ENCODE data around the gene FUT3. TPM values are rescaled to one million over a fixed set of nuclear protein-coding genes. Genes with fewer than 3 reads are reported as not detected.
A peak's percentile ranks its signal among the peaks of the same experiment; 100 is the strongest.

FUT3 gene
- total RNA-seq, result not detected in 2 replicates

DNA sequence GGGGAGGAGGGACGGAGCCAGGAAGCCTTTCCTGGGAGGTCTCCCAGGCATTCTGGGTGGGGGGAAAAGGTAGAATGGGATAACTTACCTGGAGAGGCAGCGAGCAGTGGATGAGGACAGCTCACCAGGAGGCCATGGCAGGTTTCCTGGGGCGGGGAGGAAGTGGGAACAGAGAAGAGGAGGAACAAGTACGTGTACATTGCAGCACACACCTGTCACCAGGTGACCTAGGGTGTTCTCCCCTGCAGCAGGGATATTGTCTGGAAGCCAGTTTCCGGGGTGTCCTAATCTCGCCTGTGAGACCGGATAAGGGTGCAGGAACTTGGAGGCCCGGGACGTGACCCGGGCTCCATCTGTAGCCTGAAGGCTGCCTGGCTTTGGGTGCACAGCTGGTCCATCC lies at the start of gene FUT3:
TSS of gene FUT3 (minus strand) at position 148 of the 400 bp plus-strand sequence.
- peaks cover 2% of the 10 kb centered on the region for H3K4me1 Mint-ChIP-seq (ENCODE audit: low read depth)
- no peak within 1 kb of the TSS for H3K4me3 Mint-ChIP-seq (ENCODE audit: low read depth)
- DNase-seq (ENCODE audit: low spot score), result no peak
- no peak within 1 kb of the TSS for H3K27ac Mint-ChIP-seq
- H3K36me3 Mint-ChIP-seq (ENCODE audit: low read depth), result no peaks in the 10 kb centered on the region
- H3K27me3 Mint-ChIP-seq (ENCODE audit: low read depth), result no peaks in the 10 kb centered on the region
- H3K9me3 Mint-ChIP-seq, result no peaks in the 10 kb centered on the region
- intact Hi-C loops (cut with micrococcal nuclease), result no loop called here

DNA sequence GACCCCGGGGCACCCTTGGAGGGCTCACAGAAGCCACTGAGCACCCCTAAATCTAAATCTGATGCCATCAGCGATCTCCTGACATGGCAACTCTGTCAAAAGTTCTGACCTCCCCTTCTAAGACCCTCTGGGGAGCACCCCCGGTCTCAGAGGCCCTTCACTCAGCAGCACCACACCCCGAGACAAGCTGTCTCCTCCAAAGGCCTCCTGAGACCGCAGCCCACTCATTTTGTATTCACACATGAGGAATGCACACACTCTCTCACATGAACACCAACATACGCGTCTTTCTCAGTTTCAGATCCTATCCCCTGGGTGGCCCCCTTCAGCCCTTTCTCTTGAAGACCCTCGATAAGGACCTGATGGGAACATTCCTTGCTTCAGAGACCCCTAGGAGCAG lies 49.7 kb upstream of the FUT3 start:
- intact Hi-C loops (cut with micrococcal nuclease), result loop anchor here (5.0 kb wide), 2 partner anchors 76 to 109 kb away; partner anchors contain the start of genes DUS3L and RANBP3
- Mint-ChIP-seq H3K36me3 (ENCODE audit: low read depth) (peaks cover 16% of the 10 kb centered on the region), H3K27me3 (ENCODE audit: low read depth) (no peaks in the 10 kb centered on the region), H3K4me3 (ENCODE audit: low read depth) (peak overlapping the region; percentile 17), H3K4me1 (ENCODE audit: low read depth) (peaks cover 10% of the 10 kb centered on the region), H3K9me3 (no peaks in the 10 kb centered on the region), H3K27ac (no peak overlapping the region)
- no peak for DNase-seq (ENCODE audit: low spot score)

DNA sequence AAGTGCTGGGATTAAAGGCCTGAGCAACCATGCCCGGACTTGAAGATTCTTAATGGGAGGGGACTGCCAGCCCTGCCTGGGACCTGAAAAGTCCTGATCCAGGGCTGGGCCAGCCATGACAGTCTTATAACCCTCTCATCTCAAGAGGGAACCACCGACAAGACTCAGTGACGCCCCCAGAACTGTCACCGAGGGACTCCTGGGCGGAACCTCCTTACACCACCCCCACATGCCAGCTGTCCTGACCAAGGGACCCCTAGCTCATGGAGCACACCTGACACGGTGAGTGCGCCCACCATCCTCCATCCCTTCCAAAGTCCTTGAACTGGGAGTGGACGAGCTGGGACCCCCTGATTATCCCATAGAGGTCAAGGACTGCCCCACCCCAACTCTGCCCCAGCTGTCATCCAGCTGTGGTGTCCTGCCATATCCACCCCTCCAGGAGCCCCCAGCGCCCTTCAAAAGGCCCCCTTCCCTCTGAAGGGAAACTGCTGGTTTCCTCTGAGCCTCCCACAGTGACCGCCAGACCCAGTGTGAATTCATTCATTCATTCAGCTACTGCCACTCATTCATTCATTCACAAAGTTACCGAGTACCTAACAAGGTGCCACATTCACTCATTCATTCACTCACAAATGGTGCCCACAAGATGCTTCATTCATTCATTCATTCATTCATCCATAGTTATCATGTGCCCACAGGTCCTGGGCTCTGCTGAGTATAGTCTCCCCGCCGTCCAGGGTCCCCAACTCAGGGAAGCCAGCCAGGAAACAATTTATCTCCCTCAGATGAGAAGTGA lies 48.7 kb upstream of the FUT3 start:
- H3K36me3 Mint-ChIP-seq (ENCODE audit: low read depth), result peaks cover 24% of the 10 kb centered on the region
- H3K27me3 Mint-ChIP-seq (ENCODE audit: low read depth), result no peaks in the 10 kb centered on the region
- no peak overlapping the region for H3K27ac Mint-ChIP-seq
- no peaks in the 10 kb centered on the region for H3K9me3 Mint-ChIP-seq
- H3K4me3 Mint-ChIP-seq (ENCODE audit: low read depth), result no peak overlapping the region
- intact Hi-C loops (cut with micrococcal nuclease), result loop anchor here (5.0 kb wide), 2 partner anchors 77 to 108 kb away; partner anchors contain the start of genes DUS3L and RANBP3
- H3K4me1 Mint-ChIP-seq (ENCODE audit: low read depth), result peaks cover 10% of the 10 kb centered on the region
- DNase-seq (ENCODE audit: low spot score), result no peak

DNA sequence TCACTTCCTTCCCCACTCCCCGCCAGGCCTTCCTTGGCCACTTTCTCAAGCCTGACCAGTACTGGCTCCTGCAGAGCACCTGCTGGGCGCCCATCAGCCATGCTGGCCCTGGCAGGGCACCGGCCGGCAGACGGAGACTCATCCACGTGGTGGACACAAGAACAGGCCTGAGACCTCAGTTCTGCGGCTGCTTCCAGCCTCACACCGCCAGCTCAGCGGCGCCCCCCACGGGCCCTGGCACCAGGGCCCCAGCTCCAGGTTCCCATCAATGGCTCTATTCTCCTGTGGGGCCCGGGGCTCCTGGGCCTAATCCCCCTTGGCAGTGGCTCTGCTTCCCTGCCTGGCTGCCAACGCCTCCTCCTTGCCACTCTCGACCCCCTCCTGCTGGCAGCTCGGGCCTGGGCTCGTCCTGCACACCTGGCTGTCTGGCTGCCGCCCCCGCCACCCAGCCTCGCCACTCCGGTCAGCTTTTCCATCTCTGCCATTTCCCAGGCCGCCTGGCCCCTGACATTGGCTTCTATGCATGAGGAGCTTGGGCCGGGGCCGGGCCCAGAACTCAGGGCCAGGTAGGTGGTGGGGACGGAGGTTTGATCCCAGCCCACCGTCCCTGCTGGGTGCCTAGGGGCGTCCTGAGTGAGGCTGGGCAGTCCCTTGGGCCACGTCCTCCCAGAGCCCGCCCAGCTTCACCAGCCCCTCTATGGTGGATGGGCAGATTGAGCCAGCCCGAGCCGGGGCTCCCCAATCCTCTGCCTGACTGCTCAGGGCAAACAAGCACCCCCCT lies 46.1 kb upstream of the FUT3 start:
- no peaks in the 10 kb centered on the region for H3K27me3 Mint-ChIP-seq (ENCODE audit: low read depth)
- H3K9me3 Mint-ChIP-seq, result no peaks in the 10 kb centered on the region
- intact Hi-C loops (cut with micrococcal nuclease), result no loop called here
- peaks cover 6% of the 10 kb centered on the region for H3K4me1 Mint-ChIP-seq (ENCODE audit: low read depth)
- H3K4me3 Mint-ChIP-seq (ENCODE audit: low read depth), result no peak overlapping the region
- DNase-seq (ENCODE audit: low spot score), result no peak
- peaks cover 19% of the 10 kb centered on the region for H3K36me3 Mint-ChIP-seq (ENCODE audit: low read depth)
- no peak overlapping the region for H3K27ac Mint-ChIP-seq

DNA sequence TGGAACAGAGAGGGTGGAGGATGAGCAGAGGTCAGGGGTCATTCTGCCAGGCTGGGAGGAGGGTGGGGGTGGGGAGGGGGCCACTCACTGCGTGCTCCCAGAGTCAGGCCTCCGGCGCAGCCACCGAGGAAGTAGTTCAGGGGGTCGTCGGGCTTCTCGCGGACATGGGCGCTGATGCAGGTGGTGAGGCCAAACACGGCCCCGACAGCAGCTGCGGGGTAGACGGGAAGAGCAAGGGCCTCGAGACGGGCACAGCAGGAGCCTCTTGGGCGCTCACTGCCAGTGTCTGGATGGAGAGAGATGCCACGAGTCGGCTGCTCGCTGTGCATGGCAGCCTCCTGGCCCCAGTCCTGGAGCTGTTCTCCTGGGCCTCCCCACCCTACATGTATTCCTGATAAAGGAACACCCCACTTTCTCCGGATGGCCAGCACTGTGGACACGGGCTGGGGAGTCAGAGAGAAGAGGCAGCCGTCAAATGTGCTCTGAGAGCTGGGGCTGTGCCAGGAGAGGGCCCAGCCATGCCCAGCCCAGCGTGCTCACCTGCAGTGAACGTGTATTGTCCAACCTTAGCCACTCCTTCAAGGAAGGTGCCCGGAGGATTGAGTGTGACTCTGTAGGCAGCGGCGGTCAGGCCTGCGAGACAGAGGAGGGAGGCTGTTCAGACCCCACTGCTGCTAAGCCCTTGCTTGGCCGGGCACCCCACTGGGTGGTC lies 45.3 kb upstream of the FUT3 start:
- Mint-ChIP-seq H3K4me3 (ENCODE audit: low read depth) (no peak overlapping the region), H3K9me3 (no peaks in the 10 kb centered on the region), H3K27me3 (ENCODE audit: low read depth) (no peaks in the 10 kb centered on the region), H3K27ac (no peak overlapping the region), H3K36me3 (ENCODE audit: low read depth) (peaks cover 19% of the 10 kb centered on the region), H3K4me1 (ENCODE audit: low read depth) (peaks cover 4% of the 10 kb centered on the region)
- intact Hi-C loops (cut with micrococcal nuclease), result no loop called here
- DNase-seq (ENCODE audit: low spot score), result no peak

DNA sequence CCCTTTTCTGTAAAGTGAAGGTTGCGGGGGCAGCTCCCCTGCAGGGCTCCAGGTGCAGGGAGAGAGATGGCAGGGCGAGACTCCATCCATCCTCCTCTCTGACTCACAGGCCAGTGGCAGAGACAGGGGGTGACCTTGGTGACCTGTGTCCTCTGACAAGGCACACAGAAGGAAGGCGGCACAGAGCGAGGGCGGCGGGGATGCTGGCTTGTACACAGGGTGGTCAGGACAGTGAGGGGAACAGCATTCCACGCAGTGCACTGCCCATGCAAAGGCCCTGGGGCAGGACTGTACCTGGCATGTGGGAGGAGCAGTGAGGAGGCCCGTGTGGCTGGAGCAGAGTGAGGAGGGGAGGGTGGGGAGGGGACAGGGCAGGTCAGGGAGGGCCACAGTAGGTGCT lies 44.6 kb upstream of the FUT3 start:
- Mint-ChIP-seq H3K9me3 (no peaks in the 10 kb centered on the region), H3K27me3 (ENCODE audit: low read depth) (no peaks in the 10 kb centered on the region), H3K36me3 (ENCODE audit: low read depth) (peaks cover 14% of the 10 kb centered on the region), H3K4me3 (ENCODE audit: low read depth) (no peak overlapping the region), H3K4me1 (ENCODE audit: low read depth) (peaks cover under 1% of the 10 kb centered on the region), H3K27ac (no peak overlapping the region)
- intact Hi-C loops (cut with micrococcal nuclease), result no loop called here
- DNase-seq (ENCODE audit: low spot score), result no peak

DNA sequence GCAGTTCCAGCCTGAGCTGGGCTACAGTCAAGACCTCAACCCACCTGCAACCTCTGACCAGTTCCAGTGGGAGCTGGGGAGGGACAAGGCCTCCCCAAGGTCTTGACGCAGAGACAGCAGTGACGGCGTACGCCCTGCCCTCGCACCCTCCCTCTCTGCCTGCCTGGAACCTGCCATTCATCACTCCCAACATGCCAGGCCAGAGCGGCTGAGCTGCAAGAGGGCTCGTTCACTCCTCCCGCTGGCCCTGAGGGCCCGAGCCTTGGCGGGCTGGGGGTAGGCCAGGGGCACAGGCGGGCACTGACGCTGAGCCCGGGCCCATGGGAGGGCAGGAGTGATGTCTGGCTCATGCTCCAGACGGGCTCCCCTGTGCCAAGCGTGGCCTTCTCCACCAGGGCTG lies 44.2 kb upstream of the FUT3 start:
- no peak for DNase-seq (ENCODE audit: low spot score)
- H3K9me3 Mint-ChIP-seq, result no peaks in the 10 kb centered on the region
- H3K27me3 Mint-ChIP-seq (ENCODE audit: low read depth), result no peaks in the 10 kb centered on the region
- peaks cover 13% of the 10 kb centered on the region for H3K36me3 Mint-ChIP-seq (ENCODE audit: low read depth)
- no peak overlapping the region for H3K27ac Mint-ChIP-seq
- H3K4me3 Mint-ChIP-seq (ENCODE audit: low read depth), result no peak overlapping the region
- no peaks in the 10 kb centered on the region for H3K4me1 Mint-ChIP-seq (ENCODE audit: low read depth)
- intact Hi-C loops (cut with micrococcal nuclease), result no loop called here

DNA sequence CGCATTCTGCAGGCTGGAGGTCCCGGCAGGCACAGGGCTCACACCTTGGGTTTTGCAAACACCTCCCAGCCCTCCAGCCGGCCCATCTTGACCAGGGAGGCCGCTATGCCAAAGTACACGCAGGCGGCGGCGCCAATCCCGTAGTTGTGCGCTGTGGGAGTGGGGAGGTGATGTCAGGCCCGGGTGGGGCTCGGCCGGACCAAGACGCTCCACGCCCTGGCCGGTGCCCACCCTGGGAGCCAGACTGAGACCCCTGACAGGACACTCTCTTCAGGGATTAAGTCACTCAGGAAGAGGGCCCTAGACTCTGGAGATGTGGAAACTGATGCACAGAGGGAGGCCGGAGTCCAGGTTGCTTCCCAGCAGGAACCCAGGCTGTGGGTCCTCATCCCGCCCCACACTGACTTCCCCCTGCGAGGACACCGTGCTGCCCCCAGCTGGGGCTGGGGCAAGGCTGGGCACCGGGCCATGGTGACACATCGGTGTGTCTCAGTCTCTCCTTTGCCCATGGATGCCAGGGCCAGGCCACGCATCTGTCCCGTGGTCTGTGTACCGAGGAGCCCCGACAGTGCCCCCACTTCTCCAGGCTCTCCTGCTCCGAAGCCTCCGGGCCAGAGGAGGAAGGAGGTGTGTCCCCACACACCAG lies 43.6 kb upstream of the FUT3 start:
- no peaks in the 10 kb centered on the region for H3K4me1 Mint-ChIP-seq (ENCODE audit: low read depth)
- no peak overlapping the region for H3K27ac Mint-ChIP-seq
- no peaks in the 10 kb centered on the region for H3K27me3 Mint-ChIP-seq (ENCODE audit: low read depth)
- DNase-seq (ENCODE audit: low spot score), result no peak
- no peaks in the 10 kb centered on the region for H3K9me3 Mint-ChIP-seq
- no peak overlapping the region for H3K4me3 Mint-ChIP-seq (ENCODE audit: low read depth)
- intact Hi-C loops (cut with micrococcal nuclease), result no loop called here
- peaks cover 8% of the 10 kb centered on the region for H3K36me3 Mint-ChIP-seq (ENCODE audit: low read depth)

GRCh38 chr19:5893907-5894703 lies 42.9 kb upstream of the FUT3 start:
- no peaks in the 10 kb centered on the region for H3K4me1 Mint-ChIP-seq (ENCODE audit: low read depth)
- no peak for DNase-seq (ENCODE audit: low spot score)
- intact Hi-C loops (cut with micrococcal nuclease), result no loop called here

DNA sequence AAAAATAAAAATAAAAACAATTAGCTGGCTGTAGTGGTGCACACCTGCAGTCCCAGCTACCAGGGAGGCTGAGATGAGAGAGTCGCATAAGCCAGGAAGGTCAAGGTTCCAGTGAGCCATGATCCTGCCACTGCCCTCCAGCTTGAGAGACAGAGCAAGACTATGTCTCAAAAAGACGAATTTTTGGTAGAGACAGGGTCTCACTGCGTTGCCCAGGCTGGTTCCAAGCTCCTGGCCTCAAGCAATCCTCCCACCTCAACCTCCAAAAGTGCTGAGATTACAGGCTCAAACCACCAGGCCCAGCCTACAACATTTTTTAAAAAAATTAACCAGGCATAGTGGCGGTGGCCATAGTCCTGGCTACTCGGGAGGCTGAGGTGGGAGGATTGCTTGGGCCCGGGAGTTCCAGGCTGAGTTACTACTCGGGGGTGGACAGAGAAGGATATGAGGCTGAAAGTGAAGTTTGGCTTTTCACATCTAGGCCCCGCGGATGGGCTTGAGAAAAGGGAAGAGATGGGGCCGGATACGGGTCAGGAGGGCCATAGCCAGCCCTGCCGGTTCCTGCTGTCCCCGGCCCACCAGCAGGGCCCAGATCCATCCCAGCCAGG lies 42.2 kb upstream of the FUT3 start:
- intact Hi-C loops (cut with micrococcal nuclease), result no loop called here
- H3K4me1 Mint-ChIP-seq (ENCODE audit: low read depth), result no peaks in the 10 kb centered on the region
- no peak overlapping the region for H3K4me3 Mint-ChIP-seq (ENCODE audit: low read depth)
- peaks cover 8% of the 10 kb centered on the region for H3K36me3 Mint-ChIP-seq (ENCODE audit: low read depth)
- H3K27ac Mint-ChIP-seq, result no peak overlapping the region
- no peak for DNase-seq (ENCODE audit: low spot score)
- H3K27me3 Mint-ChIP-seq (ENCODE audit: low read depth), result no peaks in the 10 kb centered on the region
- no peaks in the 10 kb centered on the region for H3K9me3 Mint-ChIP-seq

More at GRCh38 chr19:5893907-5894703, 42.9 kb upstream of the FUT3 start:
- Mint-ChIP-seq H3K27me3 (ENCODE audit: low read depth) (no peaks in the 10 kb centered on the region), H3K9me3 (no peaks in the 10 kb centered on the region), H3K4me3 (ENCODE audit: low read depth) (no peak overlapping the region), H3K36me3 (ENCODE audit: low read depth) (peaks cover 8% of the 10 kb centered on the region), H3K27ac (no peak overlapping the region)

DNA sequence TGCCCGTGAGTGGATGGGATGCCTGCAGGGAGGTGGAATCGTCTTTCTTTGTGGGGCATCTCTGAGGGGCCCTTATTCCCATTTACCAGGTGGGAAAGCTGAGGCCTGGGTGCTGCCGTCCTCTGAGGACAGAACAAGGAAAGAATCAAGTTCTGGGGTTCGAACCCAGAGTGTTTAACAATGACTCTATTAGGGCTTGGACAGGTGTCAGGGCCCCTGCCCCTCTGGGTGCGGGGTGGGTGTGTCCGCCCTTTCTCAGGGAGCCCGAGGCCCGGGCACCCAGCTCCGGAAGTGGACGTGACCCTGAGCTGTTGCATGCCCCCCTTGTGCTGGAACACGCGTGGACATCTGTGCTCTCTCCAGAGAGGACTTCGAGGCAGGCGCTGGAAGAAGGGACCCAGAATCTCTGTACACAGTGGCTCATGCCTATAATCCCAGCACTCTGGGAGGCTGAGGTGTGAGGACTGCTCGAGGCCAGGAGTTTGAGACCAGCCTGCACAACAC lies 41.6 kb upstream of the FUT3 start:
- H3K27me3 Mint-ChIP-seq (ENCODE audit: low read depth), result no peaks in the 10 kb centered on the region
- peaks cover 8% of the 10 kb centered on the region for H3K36me3 Mint-ChIP-seq (ENCODE audit: low read depth)
- intact Hi-C loops (cut with micrococcal nuclease), result no loop called here
- no peak overlapping the region for H3K27ac Mint-ChIP-seq
- H3K9me3 Mint-ChIP-seq, result no peaks in the 10 kb centered on the region
- no peak overlapping the region for H3K4me3 Mint-ChIP-seq (ENCODE audit: low read depth)
- H3K4me1 Mint-ChIP-seq (ENCODE audit: low read depth), result no peaks in the 10 kb centered on the region
- DNase-seq (ENCODE audit: low spot score), result no peak

Measured in activated T-helper 2 cell treated with anti-CD3 and anti-CD28 coated beads, Interferon-gamma antibody, Interleukin-2, Interleukin-4, amounts not matched to agents 10 μg/mL and 5 μg/mL and 100 μg/mL, durations not matched to agents 14 hours and 24 hours and 36 hours (primary cell).